Activated naive CD4-positive, alpha-beta T cell treated with anti-CD3 and anti-CD28 coated beads, Interleukin-2, amount 50 U/mL, for 24 hours (primary cell): ENCODE results near the gene SNTG2.
A peak's percentile ranks its signal among the peaks of the same experiment; 100 is the strongest.

Experiments used
- H3K27ac Mint-ChIP-seq: one replicate; pipeline ENCODE4 v1.8.0; 2021; ENCODE audit warnings: mild to moderate bottlenecking, mixed read lengths
- H3K27me3 Mint-ChIP-seq: one replicate; pipeline ENCODE4 v1.8.0; 2021; ENCODE audit warnings: mixed read lengths
- H3K36me3 Mint-ChIP-seq: one replicate; pipeline ENCODE4 v1.8.0; 2021; ENCODE audit warnings: mixed read lengths
- H3K4me1 Mint-ChIP-seq: one replicate; pipeline ENCODE4 v1.8.0; 2021; ENCODE audit warnings: mixed read lengths
- H3K4me3 Mint-ChIP-seq: one replicate; pipeline ENCODE4 v1.8.0; 2021; ENCODE audit warnings: mild to moderate bottlenecking, mixed read lengths
- H3K9me3 Mint-ChIP-seq: one replicate; pipeline ENCODE4 v1.8.0; 2021; ENCODE audit warnings: mixed read lengths

SNTG2 gene

GRCh38 chr2:1300284-1300683 is 349.6 kb downstream of the SNTG2 start:
- no peak overlapping the region for H3K27ac Mint-ChIP-seq
- no peaks in the 10 kb centered on the region for H3K27me3 Mint-ChIP-seq
- no peak overlapping the region for H3K4me3 Mint-ChIP-seq

GRCh38 chr2:1301056-1301455 is 350.4 kb downstream of the SNTG2 start:
- H3K27ac Mint-ChIP-seq: no peak overlapping the region
- no peaks in the 10 kb centered on the region for H3K9me3 Mint-ChIP-seq
- peaks cover 18% of the 10 kb centered on the region for H3K4me1 Mint-ChIP-seq
- H3K4me3 Mint-ChIP-seq: no peak overlapping the region
- peaks cover 1% of the 10 kb centered on the region for H3K36me3 Mint-ChIP-seq
- no peaks in the 10 kb centered on the region for H3K27me3 Mint-ChIP-seq

More at GRCh38 chr2:1300284-1300683, 349.6 kb downstream of the SNTG2 start:
- Mint-ChIP-seq H3K9me3 (no peaks in the 10 kb centered on the region), H3K4me1 (peaks cover 18% of the 10 kb centered on the region), H3K36me3 (peaks cover 1% of the 10 kb centered on the region)

- Mint-ChIP-seq H3K4me1 (peaks cover 18% of the 10 kb centered on the region), H3K27ac (no peak overlapping the region), H3K9me3 (no peaks in the 10 kb centered on the region), H3K36me3 (peaks cover 1% of the 10 kb centered on the region), H3K27me3 (no peaks in the 10 kb centered on the region), H3K4me3 (no peak overlapping the region)
Observed at GRCh38 chr2:1305342-1306013, 354.8 kb downstream of the SNTG2 start.

- H3K9me3 Mint-ChIP-seq: no peaks in the 10 kb centered on the region
- H3K4me1 Mint-ChIP-seq: peaks cover 18% of the 10 kb centered on the region
- H3K27ac Mint-ChIP-seq: no peak overlapping the region
- H3K4me3 Mint-ChIP-seq: no peak overlapping the region
- peaks cover 1% of the 10 kb centered on the region for H3K36me3 Mint-ChIP-seq
- no peaks in the 10 kb centered on the region for H3K27me3 Mint-ChIP-seq
Observed at GRCh38 chr2:1306014-1306686, 355.5 kb downstream of the SNTG2 start.

- Mint-ChIP-seq H3K4me3 (no peak overlapping the region), H3K27ac (no peak overlapping the region), H3K36me3 (no peaks in the 10 kb centered on the region), H3K9me3 (no peaks in the 10 kb centered on the region), H3K4me1 (peaks cover 18% of the 10 kb centered on the region), H3K27me3 (no peaks in the 10 kb centered on the region)
Observed at GRCh38 chr2:1306687-1307516, 356.3 kb downstream of the SNTG2 start.

GRCh38 chr2:1307670-1308069 is 357.0 kb downstream of the SNTG2 start:
- Mint-ChIP-seq H3K9me3 (no peaks in the 10 kb centered on the region), H3K4me1 (peaks cover 12% of the 10 kb centered on the region), H3K36me3 (no peaks in the 10 kb centered on the region), H3K27ac (no peak overlapping the region), H3K27me3 (no peaks in the 10 kb centered on the region), H3K4me3 (no peak overlapping the region)

GRCh38 chr2:1308678-1309077 is 358.0 kb downstream of the SNTG2 start:
- no peaks in the 10 kb centered on the region for H3K27me3 Mint-ChIP-seq
- H3K4me3 Mint-ChIP-seq: no peak overlapping the region
- no peak overlapping the region for H3K27ac Mint-ChIP-seq
- peaks cover 2% of the 10 kb centered on the region for H3K4me1 Mint-ChIP-seq
- H3K36me3 Mint-ChIP-seq: no peaks in the 10 kb centered on the region
- H3K9me3 Mint-ChIP-seq: no peaks in the 10 kb centered on the region

GRCh38 chr2:1309507-1309906 is 358.9 kb downstream of the SNTG2 start:
- Mint-ChIP-seq H3K4me1 (no peaks in the 10 kb centered on the region), H3K27ac (no peak overlapping the region), H3K4me3 (no peak overlapping the region), H3K36me3 (no peaks in the 10 kb centered on the region), H3K9me3 (no peaks in the 10 kb centered on the region), H3K27me3 (no peaks in the 10 kb centered on the region)

GRCh38 chr2:1310202-1310601 is 359.6 kb downstream of the SNTG2 start:
- Mint-ChIP-seq H3K27ac (no peak overlapping the region), H3K36me3 (no peaks in the 10 kb centered on the region), H3K9me3 (no peaks in the 10 kb centered on the region)

GRCh38 chr2:1310866-1311265 is 360.2 kb downstream of the SNTG2 start:
- Mint-ChIP-seq H3K9me3 (no peaks in the 10 kb centered on the region), H3K4me1 (no peaks in the 10 kb centered on the region), H3K36me3 (peaks cover 2% of the 10 kb centered on the region), H3K27ac (no peak overlapping the region), H3K27me3 (no peaks in the 10 kb centered on the region), H3K4me3 (no peak overlapping the region)

More at GRCh38 chr2:1310202-1310601, 359.6 kb downstream of the SNTG2 start:
- H3K4me3 Mint-ChIP-seq: no peak overlapping the region
- no peaks in the 10 kb centered on the region for H3K27me3 Mint-ChIP-seq
- H3K4me1 Mint-ChIP-seq: no peaks in the 10 kb centered on the region

GRCh38 chr2:1313240-1313924 is 362.7 kb downstream of the SNTG2 start:
- no peak overlapping the region for H3K27ac Mint-ChIP-seq
- H3K4me1 Mint-ChIP-seq: no peaks in the 10 kb centered on the region
- H3K4me3 Mint-ChIP-seq: no peak overlapping the region
- peaks cover 2% of the 10 kb centered on the region for H3K36me3 Mint-ChIP-seq
- H3K27me3 Mint-ChIP-seq: no peaks in the 10 kb centered on the region
- H3K9me3 Mint-ChIP-seq: no peaks in the 10 kb centered on the region

- Mint-ChIP-seq H3K36me3 (peaks cover 2% of the 10 kb centered on the region), H3K9me3 (no peaks in the 10 kb centered on the region), H3K4me1 (no peaks in the 10 kb centered on the region), H3K4me3 (no peak overlapping the region), H3K27ac (no peak overlapping the region), H3K27me3 (no peaks in the 10 kb centered on the region)
Observed at GRCh38 chr2:1314254-1314653, 363.6 kb downstream of the SNTG2 start.

- Mint-ChIP-seq H3K9me3 (no peaks in the 10 kb centered on the region), H3K4me1 (no peaks in the 10 kb centered on the region), H3K27ac (no peak overlapping the region), H3K36me3 (peaks cover 2% of the 10 kb centered on the region), H3K4me3 (no peak overlapping the region), H3K27me3 (no peaks in the 10 kb centered on the region)
Observed at GRCh38 chr2:1318366-1319009, 367.8 kb downstream of the SNTG2 start.

GRCh38 chr2:1319393-1319792 is 368.7 kb downstream of the SNTG2 start:
- H3K36me3 Mint-ChIP-seq: peaks cover 2% of the 10 kb centered on the region
- no peak overlapping the region for H3K4me3 Mint-ChIP-seq
- H3K27me3 Mint-ChIP-seq: no peaks in the 10 kb centered on the region
- no peaks in the 10 kb centered on the region for H3K4me1 Mint-ChIP-seq
- no peak overlapping the region for H3K27ac Mint-ChIP-seq
- H3K9me3 Mint-ChIP-seq: no peaks in the 10 kb centered on the region

- no peaks in the 10 kb centered on the region for H3K4me1 Mint-ChIP-seq
- H3K4me3 Mint-ChIP-seq: no peak overlapping the region
- H3K27ac Mint-ChIP-seq: peak overlapping the region; percentile 14
- no peaks in the 10 kb centered on the region for H3K9me3 Mint-ChIP-seq
- H3K27me3 Mint-ChIP-seq: no peaks in the 10 kb centered on the region
- no peaks in the 10 kb centered on the region for H3K36me3 Mint-ChIP-seq
Observed at GRCh38 chr2:1321321-1321720, 370.7 kb downstream of the SNTG2 start.
